Fibroblast of pulmonary artery (primary cell): Measurements from ENCODE around the gene ACVR1B.
A peak's percentile ranks its signal among the peaks of the same experiment; 100 is the strongest.

Experiments
- DNase-seq: peaks from one replicate; pipeline ENCODE4 v3.0.0-alpha.2; 2010; ENCODE audit warnings: low read depth
- H3K4me3 ChIP-seq: replicated peaks from 2 replicates; pipeline ENCODE4 v1.5.1; 2011; ENCODE audit warnings: low read depth, mild to moderate bottlenecking, control low read depth, low read length, moderate library complexity
- TF ChIP-seq, protein P1 (sequence below): IDR thresholded peaks from 2 replicates; pipeline ENCODE4 v1.5.1; 2011; ENCODE audit warnings: mild to moderate bottlenecking, control low read depth, low read length, inconsistent platforms; ENCODE audit errors: missing control alignments

ACVR1B gene

GRCh38 chr12:51992246-51992645 is 40.7 kb downstream of the ACVR1B start:
- no peak for DNase-seq
- H3K4me3 ChIP-seq: no peak overlapping the region
- TF ChIP-seq, protein P1, sequence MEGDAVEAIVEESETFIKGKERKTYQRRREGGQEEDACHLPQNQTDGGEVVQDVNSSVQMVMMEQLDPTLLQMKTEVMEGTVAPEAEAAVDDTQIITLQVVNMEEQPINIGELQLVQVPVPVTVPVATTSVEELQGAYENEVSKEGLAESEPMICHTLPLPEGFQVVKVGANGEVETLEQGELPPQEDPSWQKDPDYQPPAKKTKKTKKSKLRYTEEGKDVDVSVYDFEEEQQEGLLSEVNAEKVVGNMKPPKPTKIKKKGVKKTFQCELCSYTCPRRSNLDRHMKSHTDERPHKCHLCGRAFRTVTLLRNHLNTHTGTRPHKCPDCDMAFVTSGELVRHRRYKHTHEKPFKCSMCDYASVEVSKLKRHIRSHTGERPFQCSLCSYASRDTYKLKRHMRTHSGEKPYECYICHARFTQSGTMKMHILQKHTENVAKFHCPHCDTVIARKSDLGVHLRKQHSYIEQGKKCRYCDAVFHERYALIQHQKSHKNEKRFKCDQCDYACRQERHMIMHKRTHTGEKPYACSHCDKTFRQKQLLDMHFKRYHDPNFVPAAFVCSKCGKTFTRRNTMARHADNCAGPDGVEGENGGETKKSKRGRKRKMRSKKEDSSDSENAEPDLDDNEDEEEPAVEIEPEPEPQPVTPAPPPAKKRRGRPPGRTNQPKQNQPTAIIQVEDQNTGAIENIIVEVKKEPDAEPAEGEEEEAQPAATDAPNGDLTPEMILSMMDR: no peak

DNA sequence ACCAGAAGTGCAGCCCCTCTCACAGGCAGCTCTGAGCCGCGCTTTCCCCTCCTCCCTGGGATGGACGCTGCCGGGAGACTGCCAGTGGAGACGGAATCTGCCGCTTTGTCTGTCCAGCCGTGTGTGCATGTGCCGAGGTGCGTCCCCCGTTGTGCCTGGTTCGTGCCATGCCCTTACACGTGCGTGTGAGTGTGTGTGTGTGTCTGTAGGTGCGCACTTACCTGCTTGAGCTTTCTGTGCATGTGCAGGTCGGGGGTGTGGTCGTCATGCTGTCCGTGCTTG is 43.0 kb downstream of the ACVR1B start:
- TF ChIP-seq, protein P1: no peak
- DNase-seq: no peak
- no peak overlapping the region for H3K4me3 ChIP-seq

- H3K4me3 ChIP-seq: no peak overlapping the region
- DNase-seq: no peak
- TF ChIP-seq, protein P1: no peak
Observed at GRCh38 chr12:51994959-51995358, 43.5 kb downstream of the ACVR1B start.

GRCh38 chr12:51997136-51997535 is 45.6 kb downstream of the ACVR1B start:
- no peak overlapping the region for H3K4me3 ChIP-seq
- no peak for DNase-seq
- TF ChIP-seq, protein P1: no peak

DNA sequence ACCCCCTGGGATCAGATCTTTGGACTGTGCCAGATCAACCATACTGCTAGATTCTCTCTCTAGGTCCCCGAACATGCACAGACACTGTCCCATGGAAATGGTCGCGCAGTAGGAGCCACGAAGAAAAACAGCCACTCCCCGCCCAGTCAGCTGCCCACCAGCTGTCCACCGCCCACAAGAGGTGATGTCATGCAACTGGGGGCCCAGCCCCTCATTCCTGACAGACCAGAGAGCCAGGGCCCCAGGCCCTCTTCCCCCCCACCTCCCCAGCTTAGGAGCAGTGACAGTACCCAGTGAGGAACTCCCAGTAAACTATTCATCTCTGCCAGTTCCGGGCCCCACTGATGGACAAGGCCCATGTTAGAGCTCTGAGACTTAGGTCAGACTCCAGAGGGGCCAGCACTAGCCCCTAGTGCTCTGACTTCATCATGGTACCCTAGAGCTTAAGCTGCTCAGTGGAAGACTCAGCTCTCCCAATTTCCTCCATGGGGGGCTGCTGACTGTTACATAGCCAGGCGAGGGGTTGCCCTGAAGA is 51.6 kb downstream of the ACVR1B start:
- no peak for DNase-seq
- no peak overlapping the region for H3K4me3 ChIP-seq
- TF ChIP-seq, protein P1: no peak

GRCh38 chr12:52003591-52003990 is 52.1 kb downstream of the ACVR1B start:
- TF ChIP-seq, protein P1: no peak
- H3K4me3 ChIP-seq: no peak overlapping the region
- DNase-seq: no peak

- no peak overlapping the region for H3K4me3 ChIP-seq
- TF ChIP-seq, protein P1: peak; percentile 78
- peak; percentile 68 for DNase-seq
Observed at GRCh38 chr12:52004042-52004648, 52.6 kb downstream of the ACVR1B start.
